Measurements from ENCODE around the gene SLC12A1.

DNA sequence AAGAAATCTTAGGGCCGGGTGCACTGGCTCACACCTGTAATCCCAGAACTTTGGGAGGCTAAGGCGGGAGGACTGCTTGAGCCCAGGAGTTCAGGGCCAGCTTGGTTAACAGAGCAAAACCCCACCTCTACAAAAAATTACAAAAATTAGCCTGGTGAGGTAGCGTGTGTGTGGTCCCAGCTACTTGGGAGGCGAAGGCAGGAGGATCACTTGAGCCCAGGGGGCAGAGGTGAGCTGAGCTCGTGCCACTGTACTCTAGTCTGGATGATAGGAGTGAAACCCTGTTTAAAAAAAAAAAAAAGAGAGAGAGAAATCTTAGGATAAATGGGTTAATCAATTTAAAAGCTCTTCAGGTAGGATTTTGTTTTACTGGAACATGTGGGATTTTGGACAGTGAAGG, 93.9 kb downstream of the SLC12A1 start:
- TF ChIP-seq YY1 (IDR thresholded peaks at IDR 0.05; ENCODE audit: low read depth) = no peak
- TF ChIP-seq, protein P1, sequence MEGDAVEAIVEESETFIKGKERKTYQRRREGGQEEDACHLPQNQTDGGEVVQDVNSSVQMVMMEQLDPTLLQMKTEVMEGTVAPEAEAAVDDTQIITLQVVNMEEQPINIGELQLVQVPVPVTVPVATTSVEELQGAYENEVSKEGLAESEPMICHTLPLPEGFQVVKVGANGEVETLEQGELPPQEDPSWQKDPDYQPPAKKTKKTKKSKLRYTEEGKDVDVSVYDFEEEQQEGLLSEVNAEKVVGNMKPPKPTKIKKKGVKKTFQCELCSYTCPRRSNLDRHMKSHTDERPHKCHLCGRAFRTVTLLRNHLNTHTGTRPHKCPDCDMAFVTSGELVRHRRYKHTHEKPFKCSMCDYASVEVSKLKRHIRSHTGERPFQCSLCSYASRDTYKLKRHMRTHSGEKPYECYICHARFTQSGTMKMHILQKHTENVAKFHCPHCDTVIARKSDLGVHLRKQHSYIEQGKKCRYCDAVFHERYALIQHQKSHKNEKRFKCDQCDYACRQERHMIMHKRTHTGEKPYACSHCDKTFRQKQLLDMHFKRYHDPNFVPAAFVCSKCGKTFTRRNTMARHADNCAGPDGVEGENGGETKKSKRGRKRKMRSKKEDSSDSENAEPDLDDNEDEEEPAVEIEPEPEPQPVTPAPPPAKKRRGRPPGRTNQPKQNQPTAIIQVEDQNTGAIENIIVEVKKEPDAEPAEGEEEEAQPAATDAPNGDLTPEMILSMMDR (IDR thresholded peaks at IDR 0.05) = no peak
- TF ChIP-seq, protein P2, sequence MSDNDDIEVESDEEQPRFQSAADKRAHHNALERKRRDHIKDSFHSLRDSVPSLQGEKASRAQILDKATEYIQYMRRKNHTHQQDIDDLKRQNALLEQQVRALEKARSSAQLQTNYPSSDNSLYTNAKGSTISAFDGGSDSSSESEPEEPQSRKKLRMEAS (IDR thresholded peaks at IDR 0.05; ENCODE audit: low read depth) = no peak
